Measurements from ENCODE around the gene TMPRSS13.

DNA sequence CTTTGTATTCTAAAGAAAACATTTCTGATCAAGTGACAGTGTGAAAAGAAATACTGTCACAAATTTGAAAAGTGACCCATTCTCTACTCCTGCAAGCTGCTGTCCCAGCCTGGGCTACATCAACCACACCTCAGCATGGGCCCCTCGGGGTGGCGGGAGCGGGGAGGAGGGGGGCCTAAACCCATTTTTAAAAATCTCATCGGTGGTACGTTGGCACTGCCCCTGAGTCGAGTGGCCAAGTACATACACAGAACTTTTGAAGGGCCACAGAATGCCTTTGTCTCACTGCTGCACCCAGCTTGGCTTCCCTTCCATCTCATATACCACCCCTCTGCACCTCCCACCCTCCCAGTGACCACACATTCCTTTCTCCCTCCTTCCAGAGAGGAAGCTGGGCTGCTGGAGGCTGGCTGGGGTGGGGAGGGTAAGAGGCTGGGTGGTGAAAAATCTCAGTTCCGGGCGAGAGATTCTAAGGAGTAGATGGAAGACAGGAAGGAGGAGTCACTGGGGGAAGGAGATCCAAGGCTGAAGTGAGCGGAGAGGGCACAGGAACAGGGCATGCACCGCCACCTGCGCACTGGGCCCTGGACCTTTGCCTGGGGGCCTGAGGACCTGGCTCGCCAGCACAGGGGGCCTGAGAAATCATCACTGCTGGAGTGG, 73.9 kb downstream of the TMPRSS13 start:
- TF ChIP-seq CTCF (IDR thresholded peaks at IDR 0.05), result no peak
- TF ChIP-seq POLR2A (IDR thresholded peaks at IDR 0.05), result no peak

Data from heart left ventricle (tissue), 13 donors.